Stimulated activated CD4-positive, alpha-beta T cell treated with anti-CD3 and anti-CD28 coated beads, Interleukin-2, amount 100 ng/mL, for 4 hours (primary cell): ENCODE measurements around the gene ZFR.
"Not testable (repeated sequence)": the region's sequence is repeated elsewhere in the genome, so short reads cannot be mapped to it uniquely, and the experiment has no call there.

Experiments used
- DNase-seq: peaks from one replicate; pipeline ENCODE4 v3.0.0-alpha.2; 2020; ENCODE audit warnings: low read depth

The ZFR gene

GRCh38 chr5:32357658-32358057 lies 86.9 kb downstream of the ZFR start:
- no peak for DNase-seq

- no peak for DNase-seq
Observed at GRCh38 chr5:32355686-32356085, 88.9 kb downstream of the ZFR start.

- no peak for DNase-seq
Observed at GRCh38 chr5:32353420-32353819, 91.1 kb downstream of the ZFR start.

- DNase-seq, result no peak
Observed at GRCh38 chr5:32352685-32353084, 91.9 kb downstream of the ZFR start.

GRCh38 chr5:32346869-32347268 lies 97.7 kb downstream of the ZFR start:
- DNase-seq, result no peak

- no peak for DNase-seq
Observed at GRCh38 chr5:32343058-32343672, 101.4 kb downstream of the ZFR start.

- no peak for DNase-seq
Observed at GRCh38 chr5:32342656-32343055, 101.9 kb downstream of the ZFR start.

- no peak for DNase-seq
Observed at GRCh38 chr5:32339878-32340277, 104.7 kb downstream of the ZFR start.

GRCh38 chr5:32339198-32339597 lies 105.3 kb downstream of the ZFR start:
- no peak for DNase-seq

GRCh38 chr5:32332966-32333365 lies 111.6 kb downstream of the ZFR start:
- DNase-seq, result no peak

GRCh38 chr5:32332361-32332760 lies 112.2 kb downstream of the ZFR start:
- no peak for DNase-seq

- no peak for DNase-seq
Observed at GRCh38 chr5:32331935-32332274, 112.6 kb downstream of the ZFR start.

GRCh38 chr5:32331217-32331934 lies 113.2 kb downstream of the ZFR start:
- DNase-seq, result no peak

- no peak for DNase-seq
Observed at GRCh38 chr5:32330126-32330971, 114.2 kb downstream of the ZFR start.

GRCh38 chr5:32329395-32329834 lies 115.1 kb downstream of the ZFR start:
- DNase-seq, result peak; percentile 27

GRCh38 chr5:32326216-32326772 lies 118.2 kb downstream of the ZFR start:
- DNase-seq, result no peak

- DNase-seq, result no peak
Observed at GRCh38 chr5:32325616-32326015, 118.9 kb downstream of the ZFR start.

GRCh38 chr5:32325062-32325461 lies 119.5 kb downstream of the ZFR start:
- DNase-seq, result no peak

GRCh38 chr5:32323741-32324140 lies 120.8 kb downstream of the ZFR start:
- no peak for DNase-seq

- DNase-seq, result no peak
Observed at GRCh38 chr5:32322882-32323281, 121.7 kb downstream of the ZFR start.

GRCh38 chr5:32321787-32322186 lies 122.8 kb downstream of the ZFR start:
- DNase-seq, result not testable (repeated sequence)

GRCh38 chr5:32320576-32320975 lies 124.0 kb downstream of the ZFR start:
- no peak for DNase-seq
